Renal pelvis (tissue), 4 donors: ENCODE data around the gene ERC1. TPM values are rescaled to one million over a fixed set of nuclear protein-coding genes. Genes with fewer than 3 reads are reported as not detected.
"Not testable (repeated sequence)": the region's sequence is repeated elsewhere in the genome, so short reads cannot be mapped to it uniquely, and the experiment has no call there.

ENCODE experiments used
- DNase-seq: peaks from one replicate; pipeline ENCODE4 v3.0.0-alpha.2; 2013
- polyA plus RNA-seq, 3 donors: library from polyadenylated mRNA; unstranded; fragments of 120-200 nt; gene quantifications; one replicate each; pipeline ENCODE4 v1.2.1, GENCODE V29; 2013; ENCODE audit not compliant: insufficient read length in 3 of 3

ERC1 gene
- polyA plus RNA-seq, 3 donors = 33.7 to 42.1 (median 34.8) TPM

DNA sequence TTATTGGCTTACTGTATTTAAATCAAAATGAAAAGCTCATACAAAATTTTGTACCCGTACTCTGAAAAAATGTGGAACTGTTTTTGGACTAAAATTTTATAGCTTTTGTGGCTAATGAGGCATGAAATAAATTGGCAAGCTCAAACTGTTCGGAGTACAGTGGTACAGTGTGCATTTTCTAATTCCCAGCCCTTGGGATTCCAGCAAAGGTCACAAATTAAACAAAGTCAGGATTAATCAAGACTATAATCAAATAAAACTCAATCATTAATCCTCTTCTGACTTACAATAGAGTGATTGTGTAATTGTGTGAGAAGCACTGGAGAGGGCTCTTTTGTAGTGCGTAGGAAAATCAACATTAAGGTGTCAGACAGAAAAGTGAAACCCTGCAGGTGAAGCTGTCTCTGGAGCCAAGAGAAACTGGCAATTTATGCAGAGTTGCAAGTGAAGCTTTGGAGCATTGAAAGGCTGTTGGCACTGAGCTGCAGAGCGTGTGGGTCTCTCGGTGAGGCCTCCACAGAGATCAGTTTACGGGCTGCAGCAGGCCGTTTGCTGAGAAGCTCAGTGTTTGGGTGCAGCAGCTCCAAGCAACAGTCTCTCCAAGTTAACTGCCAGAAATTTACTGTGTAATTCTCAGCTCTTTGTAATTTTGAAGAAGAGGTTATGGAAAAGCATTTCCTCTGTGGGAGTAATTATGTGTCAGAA lies 327.5 kb downstream of the ERC1 start:
- peak; percentile 57 for DNase-seq

DNA sequence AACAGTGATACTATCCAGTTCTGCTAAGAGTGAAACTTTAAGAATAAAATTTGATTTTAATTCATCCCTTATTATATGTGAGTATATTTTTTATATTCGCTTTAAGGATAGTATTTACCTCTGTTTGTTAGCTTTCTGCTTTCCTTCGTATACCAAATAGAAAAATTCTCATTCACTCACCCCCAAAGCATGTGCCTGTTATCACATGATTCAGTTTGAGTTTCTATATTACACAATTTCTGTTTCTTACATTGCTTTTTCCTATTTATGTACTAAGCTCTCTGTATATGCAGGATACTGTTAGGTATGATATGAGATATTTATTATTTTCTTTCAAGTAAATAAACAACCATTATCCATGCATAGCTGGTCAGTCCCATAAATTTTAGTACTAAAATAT lies 328.2 kb downstream of the ERC1 start:
- no peak for DNase-seq

GRCh38 chr12:1320021-1320420 lies 329.0 kb downstream of the ERC1 start:
- no peak for DNase-seq

GRCh38 chr12:1322821-1323220 lies 331.8 kb downstream of the ERC1 start:
- no peak for DNase-seq

GRCh38 chr12:1324099-1324498 lies 333.1 kb downstream of the ERC1 start:
- no peak for DNase-seq

DNA sequence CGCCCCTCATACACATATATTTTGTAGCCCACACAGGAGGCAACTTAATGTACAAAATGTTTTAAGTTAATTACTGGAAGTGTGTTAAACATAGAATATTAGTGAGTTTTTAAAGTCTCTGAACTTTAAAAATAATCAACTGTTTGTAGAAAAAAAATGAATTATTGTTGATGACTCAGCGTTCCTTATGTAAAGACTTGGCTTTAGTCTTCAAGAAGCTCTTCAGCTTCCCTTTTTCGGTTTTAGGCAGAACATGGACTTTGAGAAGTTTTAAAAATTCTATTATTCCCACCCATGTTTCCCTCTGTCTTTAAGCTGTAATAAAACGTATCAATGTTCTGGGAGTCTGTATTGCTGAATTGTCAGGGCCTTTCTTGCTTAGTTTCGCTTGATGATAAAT lies 333.9 kb downstream of the ERC1 start:
- no peak for DNase-seq

- no peak for DNase-seq
Measured at GRCh38 chr12:1325666-1326065, 334.6 kb downstream of the ERC1 start.

- no peak for DNase-seq
Measured at GRCh38 chr12:1326258-1326657, 335.2 kb downstream of the ERC1 start.

- DNase-seq = no peak
Measured at GRCh38 chr12:1328391-1328790, 337.4 kb downstream of the ERC1 start.

- DNase-seq = no peak
Measured at GRCh38 chr12:1329784-1330476, 338.9 kb downstream of the ERC1 start.

DNA sequence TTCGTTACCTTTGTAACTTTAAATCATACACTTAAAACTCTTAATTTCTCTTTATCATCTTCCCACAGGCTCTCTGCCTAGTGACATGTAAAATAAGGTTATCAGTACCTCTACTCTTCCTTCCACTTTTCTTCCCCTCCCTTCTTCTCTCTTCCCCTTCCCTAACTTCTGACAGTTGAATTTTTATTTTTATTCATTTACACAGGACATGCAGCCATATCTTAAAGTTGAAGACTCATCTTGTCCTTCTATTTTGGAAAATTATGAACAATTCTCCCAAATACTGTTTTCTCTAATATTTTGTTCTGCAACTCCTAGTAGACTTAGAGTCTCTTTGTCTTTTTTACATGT lies 339.4 kb downstream of the ERC1 start:
- no peak for DNase-seq

DNA sequence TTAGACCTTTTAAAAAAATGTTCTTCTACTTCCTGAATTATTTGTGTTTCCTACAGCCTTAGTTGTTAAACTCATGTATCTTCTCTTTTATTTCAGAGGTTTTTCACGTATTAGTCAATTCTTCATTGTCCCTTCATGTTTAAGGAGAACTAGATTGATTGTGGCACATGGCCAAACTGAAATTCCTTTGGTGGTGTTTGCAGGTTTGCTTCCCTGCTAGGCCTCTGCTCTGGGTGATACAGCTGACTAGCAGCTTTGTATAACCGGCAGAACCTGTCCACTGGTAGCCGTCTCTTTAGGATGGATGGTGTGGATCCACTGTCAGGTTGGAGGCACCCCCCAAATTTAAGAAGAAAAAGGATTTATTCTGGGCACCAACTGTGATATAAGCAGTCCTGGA lies 341.3 kb downstream of the ERC1 start:
- DNase-seq = no peak

DNA sequence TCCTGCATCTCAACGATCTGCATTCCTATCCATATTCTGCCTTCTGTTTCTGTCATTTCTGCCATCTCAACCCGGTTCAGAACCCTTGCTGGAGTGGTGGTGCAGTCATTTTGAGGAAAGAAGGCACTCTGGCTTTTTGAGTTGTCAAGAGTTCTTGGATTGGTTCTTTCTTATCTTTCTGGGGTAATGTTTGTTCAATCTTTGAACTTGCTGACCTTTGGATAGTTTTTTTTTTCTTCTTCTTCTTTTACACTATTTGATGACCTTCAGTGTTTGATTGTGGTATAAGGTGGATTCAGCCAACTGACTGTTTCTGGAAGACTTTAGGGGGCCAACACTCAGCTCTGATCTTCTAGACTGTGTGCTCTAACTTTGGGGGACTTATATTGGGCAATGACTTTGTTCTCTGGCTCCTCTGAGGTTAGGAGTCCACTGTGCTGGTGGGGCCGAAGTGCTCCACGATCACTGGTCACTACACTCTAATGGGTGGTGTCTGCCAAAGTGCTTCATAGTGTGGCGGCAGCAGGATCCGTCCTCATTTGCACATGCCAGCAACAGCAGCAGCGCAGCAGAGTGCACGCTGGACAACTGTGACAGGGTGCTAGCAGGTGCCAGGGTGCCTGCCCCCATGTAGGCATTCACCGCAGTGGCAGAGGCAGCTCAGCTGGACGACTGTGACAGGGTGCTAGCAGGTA lies 347.6 kb downstream of the ERC1 start:
- no peak for DNase-seq

GRCh38 chr12:1339178-1339541 lies 348.1 kb downstream of the ERC1 start:
- DNase-seq = not testable (repeated sequence)

DNA sequence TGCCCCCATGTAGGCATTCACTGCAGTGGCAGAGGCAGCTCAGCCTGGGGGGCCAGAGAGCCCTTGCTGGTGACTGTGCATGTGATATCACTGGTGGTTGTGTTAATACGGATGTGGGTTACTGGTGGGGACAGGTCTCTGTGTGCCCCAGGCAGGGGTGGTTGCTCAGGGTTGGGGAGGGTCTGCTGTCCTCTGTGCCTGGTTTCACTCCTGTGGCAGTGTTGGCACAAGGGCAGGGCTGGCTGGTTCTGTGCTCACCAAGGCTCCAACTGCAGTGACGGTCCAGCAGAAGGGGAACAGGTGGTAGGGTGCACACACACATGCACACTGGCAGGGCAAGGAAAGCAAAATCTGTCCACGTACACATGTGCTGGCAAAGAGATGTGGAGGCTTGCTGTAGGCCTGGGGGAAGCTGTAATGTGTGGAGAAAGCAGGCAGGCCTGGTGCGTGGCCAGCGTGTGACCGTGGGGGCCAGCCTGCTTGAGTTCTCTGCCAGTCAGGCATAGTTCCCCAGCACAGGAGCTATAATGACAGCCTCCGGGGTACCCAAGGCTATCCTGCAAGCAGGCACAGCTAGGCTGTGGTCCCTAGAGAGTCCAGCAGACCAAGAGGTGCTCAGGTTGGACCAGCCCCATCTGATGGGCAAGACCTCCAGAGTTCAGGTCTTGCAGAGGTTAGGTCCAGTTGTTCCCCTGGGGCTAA lies 348.7 kb downstream of the ERC1 start:
- DNase-seq = no peak

DNA sequence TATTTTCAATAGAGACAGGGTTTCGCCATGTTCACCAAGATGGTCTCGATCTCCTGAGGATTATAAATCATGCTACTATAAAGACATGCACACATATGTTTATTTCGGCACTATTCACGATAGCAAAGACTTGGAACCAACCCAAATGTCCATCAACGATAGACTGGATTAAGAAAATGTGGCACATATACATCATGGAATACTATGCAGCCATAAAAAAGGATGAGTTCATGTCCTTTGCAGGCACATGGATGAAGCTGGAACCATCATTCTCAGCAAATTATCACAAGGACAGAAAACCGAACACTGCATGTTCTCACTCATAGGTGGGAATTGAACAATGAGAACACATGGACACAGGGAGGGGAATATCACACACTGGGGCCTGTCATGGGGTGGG lies 350.2 kb downstream of the ERC1 start:
- not testable (repeated sequence) for DNase-seq

DNA sequence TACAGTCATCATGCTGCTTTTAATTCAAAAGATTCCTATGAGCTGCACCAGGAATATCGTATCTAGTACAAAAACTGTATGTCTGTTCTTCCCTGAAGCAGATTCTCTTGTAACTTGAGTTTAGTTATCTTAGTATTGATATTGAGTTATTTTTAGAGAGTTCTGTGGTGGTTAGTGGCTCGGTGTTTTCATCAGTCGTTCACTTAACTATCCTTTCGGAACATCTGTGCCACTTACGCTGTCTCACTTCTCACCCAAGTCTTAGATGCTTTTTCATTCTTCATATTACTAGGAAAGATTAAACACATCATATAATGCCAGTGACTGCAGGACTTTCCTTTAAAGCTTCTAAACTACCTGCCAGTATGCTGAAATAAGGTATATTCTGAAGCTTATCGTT lies 352.4 kb downstream of the ERC1 start:
- no peak for DNase-seq

DNA sequence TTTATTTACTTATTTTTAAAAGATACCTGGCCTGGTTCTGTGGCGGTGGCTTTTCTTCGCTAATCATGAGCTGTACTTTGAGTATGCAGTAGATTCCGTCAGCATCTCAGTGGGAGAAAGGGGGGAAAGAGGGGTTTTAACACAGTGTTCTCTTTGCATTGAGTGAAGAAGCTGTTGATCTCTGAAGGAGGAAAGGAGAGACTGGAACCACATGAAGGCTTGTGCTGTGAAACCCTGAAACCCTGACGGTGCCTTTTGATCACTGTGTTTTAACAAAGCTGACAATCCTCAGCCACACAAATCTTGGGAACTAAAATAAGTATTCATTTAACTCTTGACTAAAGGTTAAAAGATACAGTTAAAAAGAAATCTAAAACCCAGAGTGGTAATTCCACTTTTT lies 353.2 kb downstream of the ERC1 start:
- no peak for DNase-seq

DNA sequence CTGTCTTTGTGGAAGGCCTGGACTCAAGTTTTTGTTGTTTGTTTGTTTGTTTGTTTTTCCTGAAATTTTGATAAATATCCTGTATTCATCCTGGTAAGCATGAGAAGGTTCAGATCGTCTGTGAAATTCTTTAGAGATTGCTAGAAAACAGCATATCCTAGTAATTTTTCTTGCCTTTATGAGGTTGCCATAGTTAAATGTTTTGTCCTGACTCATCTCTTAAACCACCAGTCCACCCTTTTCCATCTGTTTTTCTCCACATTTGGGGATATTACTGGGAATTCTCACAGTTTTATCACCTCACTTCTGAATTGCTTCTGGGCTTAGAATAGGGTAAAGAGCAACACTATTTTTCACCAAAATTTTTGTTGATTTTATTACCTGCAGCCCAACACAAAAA lies 355.1 kb downstream of the ERC1 start:
- no peak for DNase-seq

DNA sequence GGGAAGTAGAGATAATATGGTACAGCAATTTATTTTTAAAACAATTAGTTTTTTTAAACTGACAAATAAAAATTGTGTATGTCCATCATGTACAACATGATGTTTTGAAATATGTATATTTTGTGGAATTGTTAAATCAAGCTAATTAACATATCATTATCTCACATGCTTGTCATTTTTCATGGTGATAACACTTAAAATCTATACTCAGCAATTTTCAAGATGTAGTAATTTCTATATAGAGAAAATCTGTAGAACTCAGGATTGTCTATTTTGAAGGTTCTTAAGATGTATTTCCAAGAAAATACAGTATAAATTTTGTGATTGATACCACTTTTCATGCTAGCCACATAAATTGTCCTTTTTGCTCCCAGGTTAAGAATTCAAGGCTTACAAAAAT lies 356.3 kb downstream of the ERC1 start:
- no peak for DNase-seq

DNA sequence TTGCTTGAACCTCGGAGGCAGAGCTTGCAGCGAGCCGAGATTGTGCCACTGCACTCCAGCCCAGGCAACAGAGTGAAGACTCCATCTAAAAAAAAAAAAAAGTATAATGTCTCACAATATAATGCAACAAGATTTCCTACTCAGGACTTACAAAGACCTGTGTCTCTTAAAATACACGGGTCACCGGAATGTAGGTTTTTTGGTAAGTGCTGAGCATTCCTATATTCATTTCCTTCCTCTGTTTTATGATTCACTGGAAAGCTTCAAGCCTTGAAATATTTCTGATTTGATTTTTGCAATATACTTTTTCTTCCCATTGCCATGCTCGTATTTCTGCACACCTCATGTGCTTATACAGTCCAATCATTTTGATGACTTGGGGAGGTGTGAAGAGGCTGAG lies 357.6 kb downstream of the ERC1 start:
- no peak for DNase-seq

- peak; percentile 43 for DNase-seq
Measured at GRCh38 chr12:1350055-1350933, 359.3 kb downstream of the ERC1 start.
